ENCODE measurements around the gene RIPK3. TPM values are rescaled to one million over a fixed set of nuclear protein-coding genes. Genes with fewer than 3 reads are reported as not detected.
"Not testable (repeated sequence)": the region's sequence is repeated elsewhere in the genome, so short reads cannot be mapped to it uniquely, and the experiment has no call there.

RIPK3 gene
- total RNA-seq, 2 experiments from 2014 or later, result 5.9 to 6.5 TPM

GRCh38 chr14:24377126-24377525, 37.3 kb upstream of the RIPK3 start:
- Mint-ChIP-seq H3K4me3 (no peak overlapping the region), H3K9me3 (no peaks in the 10 kb centered on the region), H3K27ac (no peak overlapping the region), H3K36me3 (ENCODE audit: low read depth) (no peaks in the 10 kb centered on the region), H3K27me3 (no peaks in the 10 kb centered on the region), H3K4me1 (ENCODE audit: low read depth) (no peaks in the 10 kb centered on the region)
- TF ChIP-seq CTCF (IDR thresholded peaks at IDR 0.05), result no peak
- CTCF ChIA-PET, result interaction anchor here (1.1 to 2.9 kb wide), 4 partner anchors 15 to 55 kb away, joined by 3 to 10 read pairs (median 6); no protein-coding TSS in a partner anchor
- intact Hi-C loops (cut with micrococcal nuclease), result no loop called here
- DNase-seq (no peak), ATAC-seq (no peak)
- POLR2A ChIA-PET, result no interaction called here

- no peaks in the 10 kb centered on the region for H3K36me3 Mint-ChIP-seq (ENCODE audit: low read depth)
- TF ChIP-seq CTCF (IDR thresholded peaks at IDR 0.05), result no peak
- CTCF ChIA-PET, result interaction anchor here (1.1 to 2.9 kb wide), 3 partner anchors 26 to 55 kb away, joined by 3 to 10 read pairs (median 7); no protein-coding TSS in a partner anchor
- no peak for DNase-seq
- no peak overlapping the region for H3K27ac Mint-ChIP-seq
- no peaks in the 10 kb centered on the region for H3K27me3 Mint-ChIP-seq
- intact Hi-C loops (cut with micrococcal nuclease), result no loop called here
- POLR2A ChIA-PET, result no interaction called here
- no peaks in the 10 kb centered on the region for H3K9me3 Mint-ChIP-seq
- ATAC-seq, result no peak
- no peak overlapping the region for H3K4me3 Mint-ChIP-seq
- no peaks in the 10 kb centered on the region for H3K4me1 Mint-ChIP-seq (ENCODE audit: low read depth)
These were observed 36.8 kb upstream of the RIPK3 start for GRCh38 chr14:24376448-24377070.

GRCh38 chr14:24372701-24373416, 33.1 kb upstream of the RIPK3 start:
- Mint-ChIP-seq H3K4me1 (ENCODE audit: low read depth) (peaks cover 6% of the 10 kb centered on the region), H3K36me3 (ENCODE audit: low read depth) (no peaks in the 10 kb centered on the region), H3K27me3 (peaks cover 6% of the 10 kb centered on the region), H3K9me3 (no peaks in the 10 kb centered on the region), H3K27ac (no peak overlapping the region), H3K4me3 (no peak overlapping the region)
- POLR2A ChIA-PET, result interaction anchor here (1.2 kb wide), 1 partner anchor 16 kb away, joined by 3 read pairs; no protein-coding TSS in a partner anchor
- no peak for TF ChIP-seq CTCF (IDR thresholded peaks at IDR 0.05)
- intact Hi-C loops (cut with micrococcal nuclease), result loop anchor here (5.0 kb wide), 1 partner anchor 36 kb away; the partner anchor contains the start of genes ADCY4 and RIPK3
- DNase-seq, result no peak
- CTCF ChIA-PET, result interaction anchor here (4.7 to 6.3 kb wide), 2 partner anchors 39 to 58 kb away, joined by 23 to 30 read pairs; partner anchors contain the start of gene ADCY4
- no peak for ATAC-seq

- H3K27ac Mint-ChIP-seq; POLR2A ChIA-PET; H3K4me3 Mint-ChIP-seq; H3K9me3 Mint-ChIP-seq; ATAC-seq; DNase-seq; H3K36me3 Mint-ChIP-seq (ENCODE audit: low read depth): not testable (repeated sequence)
- CTCF ChIA-PET, result interaction anchor here (0.9 to 6.3 kb wide), 4 partner anchors 32 to 60 kb away, joined by 3 to 30 read pairs (median 15); partner anchors contain the start of genes ADCY4 and RIPK3
- peaks cover 18% of the 10 kb centered on the region for H3K27me3 Mint-ChIP-seq
- intact Hi-C loops (cut with micrococcal nuclease), result loop anchor here (5.0 kb wide), 1 partner anchor 34 kb away; the partner anchor contains the start of genes ADCY4 and RIPK3
- peaks cover 18% of the 10 kb centered on the region for H3K4me1 Mint-ChIP-seq (ENCODE audit: low read depth)
These were observed 31.8 kb upstream of the RIPK3 start for GRCh38 chr14:24371605-24372004.

GRCh38 chr14:24370748-24371147, 31.0 kb upstream of the RIPK3 start:
- ATAC-seq (no peak), DNase-seq (no peak)
- ChIA-PET POLR2A (interaction anchor here (1.6 kb wide), 1 partner anchor 59 kb away, joined by 4 read pairs; the partner anchor contains the start of gene KHNYN), CTCF (interaction anchor here (1.0 to 6.3 kb wide), 4 partner anchors 13 to 61 kb away, joined by 3 to 30 read pairs (median 15); partner anchors contain the start of gene ADCY4)
- TF ChIP-seq CTCF (IDR thresholded peaks at IDR 0.05), result no peak
- intact Hi-C loops (cut with micrococcal nuclease), result loop anchor here (5.0 kb wide), 1 partner anchor 33 kb away; the partner anchor contains the start of genes ADCY4 and RIPK3
- Mint-ChIP-seq H3K36me3 (ENCODE audit: low read depth) (no peaks in the 10 kb centered on the region), H3K4me1 (ENCODE audit: low read depth) (peaks cover 23% of the 10 kb centered on the region), H3K4me3 (no peak overlapping the region), H3K9me3 (no peaks in the 10 kb centered on the region), H3K27me3 (peaks cover 23% of the 10 kb centered on the region), H3K27ac (no peak overlapping the region)
